H1 (cell line): ENCODE measurements around the gene CDS2. TPM values are rescaled to one million over a fixed set of nuclear protein-coding genes. Genes with fewer than 3 reads are reported as not detected.

Experiments used
- CBX5 ChIP-seq: fragments of 300-800, 300-1000 bp; sonication (generic); IDR thresholded peaks from 2 replicates; pipeline ENCODE4 v1.7.1; 2016; ENCODE audit warnings: antibody characterized with exemption, low read length, low read depth
- CEBPB ChIP-seq: IDR thresholded peaks from 2 replicates; pipeline ENCODE4 v1.6.1; 2012; ENCODE audit warnings: low read depth, low read length
- HDAC6 ChIP-seq: IDR thresholded peaks from one replicate; pipeline ENCODE4 v1.7.1; 2012; ENCODE audit warnings: low read depth, mild to moderate bottlenecking, inconsistent platforms, low read length, moderate library complexity
- KDM4A ChIP-seq: IDR thresholded peaks from one replicate; pipeline ENCODE4 v1.7.1; 2012; ENCODE audit warnings: low read depth, mild to moderate bottlenecking, moderate library complexity, low read length, inconsistent platforms; ENCODE audit not compliant: severe bottlenecking
- NRF1 ChIP-seq: IDR thresholded peaks from 2 replicates; pipeline ENCODE4 v1.6.1; 2011; ENCODE audit warnings: mild to moderate bottlenecking, low read depth, low read length, improper control_type of control experiment
- SP2 ChIP-seq: IDR thresholded peaks from 2 replicates; pipeline ENCODE4 v1.6.1; 2012; ENCODE audit warnings: mild to moderate bottlenecking, low read length, inconsistent platforms
- TCF12 ChIP-seq: IDR thresholded peaks from 2 replicates; pipeline ENCODE4 v1.6.1; 2011; ENCODE audit warnings: low read depth, mild to moderate bottlenecking, low read length
- polyA plus RNA-seq, 7 experiments: library from polyadenylated mRNA; depleted of rRNA in 3 of 7; stranded (reverse) in 5 of 7; unstranded in 2 of 7; fragments of >200 nt in 5 of 7; fragments of 200-250 nt in 2 of 7; gene quantifications; 1 replicate in 5 of 7; 2 replicates in 1 of 7; 4 replicates in 1 of 7; pipeline versions ENCODE4 v1.2.1 to v1.2.3, GENCODE V29; 2011 to 2013; ENCODE audit warnings: missing spikeins in 2 of 7, mixed read lengths in 2 of 7
- total RNA-seq: library from RNA; stranded (reverse); fragmentation: NEBNext Ultra II Directional; extraction: Animal tissue kit (Norgen Biotek cat#: 25700); gene quantifications from 2 replicates; pipeline ENCODE4 v1.2.1, GENCODE V29; 2021
- TF ChIP-seq, protein P1 (sequence below): fragments of 300-600 bp; sonication (generic); IDR thresholded peaks from 2 replicates; pipeline ENCODE4 v1.7.1; 2012; ENCODE audit warnings: low read length, moderate library complexity, mild to moderate bottlenecking, inconsistent platforms; ENCODE audit not compliant: insufficient replicate concordance
- TF ChIP-seq, protein P2 (sequence below): IDR thresholded peaks from 2 replicates; pipeline ENCODE4 v1.6.1; 2012; ENCODE audit warnings: low read length, inconsistent platforms

The CDS2 gene
- total and polyA plus RNA-seq, 2 of the 8 experiments (the other 6 are each of a cell fraction or from before 2014, with no cell fraction given), result 54.0 to 56.2 TPM

DNA sequence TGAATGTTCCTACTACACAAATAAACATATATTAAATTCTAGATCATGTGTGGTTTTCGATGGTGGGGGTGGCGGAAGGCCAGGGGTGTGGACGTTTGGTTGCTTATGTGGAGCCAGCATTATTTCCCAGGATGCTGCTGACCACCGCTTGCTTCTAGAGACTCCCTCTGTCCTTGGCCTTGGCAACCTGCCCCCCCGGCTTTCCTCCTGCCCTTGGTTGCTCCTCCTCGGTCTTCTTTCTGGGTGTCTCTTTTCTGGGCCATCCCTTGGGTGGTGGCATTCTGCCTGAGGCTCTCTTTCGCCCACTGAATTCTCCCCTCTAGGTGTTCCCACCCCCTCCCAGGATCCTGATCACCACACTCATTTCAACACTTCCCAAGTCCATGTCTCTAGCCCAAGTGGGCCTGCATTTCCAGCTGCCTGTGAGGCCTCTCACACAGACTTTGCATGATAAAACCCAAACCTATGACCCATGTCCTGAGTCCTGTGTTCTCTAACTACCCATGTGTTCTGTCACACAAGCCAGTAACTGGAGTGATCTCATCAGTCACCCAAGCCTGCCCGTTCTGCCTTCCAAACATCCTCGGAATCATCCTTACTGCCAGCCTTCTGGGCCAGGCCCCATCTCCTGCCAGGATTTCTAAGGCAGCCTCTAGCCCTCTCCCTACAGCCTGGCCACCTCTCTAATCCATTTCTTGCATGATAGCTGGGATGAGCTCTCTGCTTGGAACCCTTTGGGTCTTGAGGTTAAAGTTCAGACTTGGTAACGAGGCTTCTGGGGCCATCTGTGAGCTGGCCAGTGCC, 71.2 kb downstream of the CDS2 start (continued):
- TF ChIP-seq, protein P1, sequence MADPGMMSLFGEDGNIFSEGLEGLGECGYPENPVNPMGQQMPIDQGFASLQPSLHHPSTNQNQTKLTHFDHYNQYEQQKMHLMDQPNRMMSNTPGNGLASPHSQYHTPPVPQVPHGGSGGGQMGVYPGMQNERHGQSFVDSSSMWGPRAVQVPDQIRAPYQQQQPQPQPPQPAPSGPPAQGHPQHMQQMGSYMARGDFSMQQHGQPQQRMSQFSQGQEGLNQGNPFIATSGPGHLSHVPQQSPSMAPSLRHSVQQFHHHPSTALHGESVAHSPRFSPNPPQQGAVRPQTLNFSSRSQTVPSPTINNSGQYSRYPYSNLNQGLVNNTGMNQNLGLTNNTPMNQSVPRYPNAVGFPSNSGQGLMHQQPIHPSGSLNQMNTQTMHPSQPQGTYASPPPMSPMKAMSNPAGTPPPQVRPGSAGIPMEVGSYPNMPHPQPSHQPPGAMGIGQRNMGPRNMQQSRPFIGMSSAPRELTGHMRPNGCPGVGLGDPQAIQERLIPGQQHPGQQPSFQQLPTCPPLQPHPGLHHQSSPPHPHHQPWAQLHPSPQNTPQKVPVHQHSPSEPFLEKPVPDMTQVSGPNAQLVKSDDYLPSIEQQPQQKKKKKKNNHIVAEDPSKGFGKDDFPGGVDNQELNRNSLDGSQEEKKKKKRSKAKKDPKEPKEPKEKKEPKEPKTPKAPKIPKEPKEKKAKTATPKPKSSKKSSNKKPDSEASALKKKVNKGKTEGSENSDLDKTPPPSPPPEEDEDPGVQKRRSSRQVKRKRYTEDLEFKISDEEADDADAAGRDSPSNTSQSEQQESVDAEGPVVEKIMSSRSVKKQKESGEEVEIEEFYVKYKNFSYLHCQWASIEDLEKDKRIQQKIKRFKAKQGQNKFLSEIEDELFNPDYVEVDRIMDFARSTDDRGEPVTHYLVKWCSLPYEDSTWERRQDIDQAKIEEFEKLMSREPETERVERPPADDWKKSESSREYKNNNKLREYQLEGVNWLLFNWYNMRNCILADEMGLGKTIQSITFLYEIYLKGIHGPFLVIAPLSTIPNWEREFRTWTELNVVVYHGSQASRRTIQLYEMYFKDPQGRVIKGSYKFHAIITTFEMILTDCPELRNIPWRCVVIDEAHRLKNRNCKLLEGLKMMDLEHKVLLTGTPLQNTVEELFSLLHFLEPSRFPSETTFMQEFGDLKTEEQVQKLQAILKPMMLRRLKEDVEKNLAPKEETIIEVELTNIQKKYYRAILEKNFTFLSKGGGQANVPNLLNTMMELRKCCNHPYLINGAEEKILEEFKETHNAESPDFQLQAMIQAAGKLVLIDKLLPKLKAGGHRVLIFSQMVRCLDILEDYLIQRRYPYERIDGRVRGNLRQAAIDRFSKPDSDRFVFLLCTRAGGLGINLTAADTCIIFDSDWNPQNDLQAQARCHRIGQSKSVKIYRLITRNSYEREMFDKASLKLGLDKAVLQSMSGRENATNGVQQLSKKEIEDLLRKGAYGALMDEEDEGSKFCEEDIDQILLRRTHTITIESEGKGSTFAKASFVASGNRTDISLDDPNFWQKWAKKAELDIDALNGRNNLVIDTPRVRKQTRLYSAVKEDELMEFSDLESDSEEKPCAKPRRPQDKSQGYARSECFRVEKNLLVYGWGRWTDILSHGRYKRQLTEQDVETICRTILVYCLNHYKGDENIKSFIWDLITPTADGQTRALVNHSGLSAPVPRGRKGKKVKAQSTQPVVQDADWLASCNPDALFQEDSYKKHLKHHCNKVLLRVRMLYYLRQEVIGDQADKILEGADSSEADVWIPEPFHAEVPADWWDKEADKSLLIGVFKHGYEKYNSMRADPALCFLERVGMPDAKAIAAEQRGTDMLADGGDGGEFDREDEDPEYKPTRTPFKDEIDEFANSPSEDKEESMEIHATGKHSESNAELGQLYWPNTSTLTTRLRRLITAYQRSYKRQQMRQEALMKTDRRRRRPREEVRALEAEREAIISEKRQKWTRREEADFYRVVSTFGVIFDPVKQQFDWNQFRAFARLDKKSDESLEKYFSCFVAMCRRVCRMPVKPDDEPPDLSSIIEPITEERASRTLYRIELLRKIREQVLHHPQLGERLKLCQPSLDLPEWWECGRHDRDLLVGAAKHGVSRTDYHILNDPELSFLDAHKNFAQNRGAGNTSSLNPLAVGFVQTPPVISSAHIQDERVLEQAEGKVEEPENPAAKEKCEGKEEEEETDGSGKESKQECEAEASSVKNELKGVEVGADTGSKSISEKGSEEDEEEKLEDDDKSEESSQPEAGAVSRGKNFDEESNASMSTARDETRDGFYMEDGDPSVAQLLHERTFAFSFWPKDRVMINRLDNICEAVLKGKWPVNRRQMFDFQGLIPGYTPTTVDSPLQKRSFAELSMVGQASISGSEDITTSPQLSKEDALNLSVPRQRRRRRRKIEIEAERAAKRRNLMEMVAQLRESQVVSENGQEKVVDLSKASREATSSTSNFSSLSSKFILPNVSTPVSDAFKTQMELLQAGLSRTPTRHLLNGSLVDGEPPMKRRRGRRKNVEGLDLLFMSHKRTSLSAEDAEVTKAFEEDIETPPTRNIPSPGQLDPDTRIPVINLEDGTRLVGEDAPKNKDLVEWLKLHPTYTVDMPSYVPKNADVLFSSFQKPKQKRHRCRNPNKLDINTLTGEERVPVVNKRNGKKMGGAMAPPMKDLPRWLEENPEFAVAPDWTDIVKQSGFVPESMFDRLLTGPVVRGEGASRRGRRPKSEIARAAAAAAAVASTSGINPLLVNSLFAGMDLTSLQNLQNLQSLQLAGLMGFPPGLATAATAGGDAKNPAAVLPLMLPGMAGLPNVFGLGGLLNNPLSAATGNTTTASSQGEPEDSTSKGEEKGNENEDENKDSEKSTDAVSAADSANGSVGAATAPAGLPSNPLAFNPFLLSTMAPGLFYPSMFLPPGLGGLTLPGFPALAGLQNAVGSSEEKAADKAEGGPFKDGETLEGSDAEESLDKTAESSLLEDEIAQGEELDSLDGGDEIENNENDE, result no peak
- TF ChIP-seq CEBPB (no peak), NRF1 (no peak), TCF12 (no peak), HDAC6 (no peak), SP2 (no peak), KDM4A (no peak), CBX5 (no peak)
- TF ChIP-seq, protein P2, sequence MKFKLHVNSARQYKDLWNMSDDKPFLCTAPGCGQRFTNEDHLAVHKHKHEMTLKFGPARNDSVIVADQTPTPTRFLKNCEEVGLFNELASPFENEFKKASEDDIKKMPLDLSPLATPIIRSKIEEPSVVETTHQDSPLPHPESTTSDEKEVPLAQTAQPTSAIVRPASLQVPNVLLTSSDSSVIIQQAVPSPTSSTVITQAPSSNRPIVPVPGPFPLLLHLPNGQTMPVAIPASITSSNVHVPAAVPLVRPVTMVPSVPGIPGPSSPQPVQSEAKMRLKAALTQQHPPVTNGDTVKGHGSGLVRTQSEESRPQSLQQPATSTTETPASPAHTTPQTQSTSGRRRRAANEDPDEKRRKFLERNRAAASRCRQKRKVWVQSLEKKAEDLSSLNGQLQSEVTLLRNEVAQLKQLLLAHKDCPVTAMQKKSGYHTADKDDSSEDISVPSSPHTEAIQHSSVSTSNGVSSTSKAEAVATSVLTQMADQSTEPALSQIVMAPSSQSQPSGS, result no peak
